HG02981 (cell line): ENCODE data around the gene PER1.
"Not testable (repeated sequence)": the region's sequence is repeated elsewhere in the genome, so short reads cannot be mapped to it uniquely, and the experiment has no call there.

ENCODE experiments used
- ATAC-seq: cut with Tn5 transposase; IDR thresholded peaks from one replicate; pipeline ENCODE4 v1.9.1; 2021; ENCODE audit warnings: mild to moderate bottlenecking, moderate library complexity; ENCODE audit not compliant: unreplicated experiment

The PER1 gene

GRCh38 chr17:8152112-8152775 is at the start of gene PER1:
TSS of gene PER1 (minus strand) at chr17:8152404. CDS start at chr17:8150706, 1,698 bp downstream.
- no peak for ATAC-seq

DNA sequence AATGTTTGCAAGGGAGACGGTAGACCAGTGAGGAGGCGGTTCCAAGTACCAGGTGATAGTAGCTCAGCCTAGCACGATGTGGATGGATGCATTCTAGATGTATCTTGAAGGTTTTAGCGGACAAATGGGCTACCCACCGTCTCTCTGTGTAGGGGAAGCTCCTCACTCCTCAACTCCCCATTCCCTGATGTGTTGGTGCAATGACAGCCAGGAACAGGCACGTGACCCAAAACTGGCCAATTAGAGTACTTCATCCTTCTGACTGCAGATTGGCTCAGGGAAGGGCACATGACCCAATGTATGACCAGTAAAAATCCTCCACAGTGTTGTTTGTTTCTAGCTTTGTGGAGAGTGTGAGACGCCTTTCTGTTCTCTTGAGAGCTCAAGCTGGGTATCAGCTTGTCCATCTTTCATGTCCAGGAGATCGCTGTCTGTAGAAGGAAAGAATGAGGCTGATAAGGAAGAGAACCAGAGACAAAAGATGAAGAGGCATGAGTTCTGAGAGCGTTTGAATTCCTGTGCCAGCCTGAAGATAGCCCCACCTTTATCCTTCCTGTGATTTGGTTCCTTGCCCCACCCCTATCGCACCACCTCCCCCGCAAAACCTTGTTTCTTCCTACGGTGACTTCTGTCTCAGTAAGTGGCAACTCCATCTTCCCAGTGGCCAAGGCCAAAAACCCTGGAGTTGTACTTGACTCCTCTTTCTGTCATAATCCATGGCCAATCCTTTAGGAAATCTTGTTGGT is 40.0 kb upstream of the PER1 start:
- peak; percentile 31 for ATAC-seq

DNA sequence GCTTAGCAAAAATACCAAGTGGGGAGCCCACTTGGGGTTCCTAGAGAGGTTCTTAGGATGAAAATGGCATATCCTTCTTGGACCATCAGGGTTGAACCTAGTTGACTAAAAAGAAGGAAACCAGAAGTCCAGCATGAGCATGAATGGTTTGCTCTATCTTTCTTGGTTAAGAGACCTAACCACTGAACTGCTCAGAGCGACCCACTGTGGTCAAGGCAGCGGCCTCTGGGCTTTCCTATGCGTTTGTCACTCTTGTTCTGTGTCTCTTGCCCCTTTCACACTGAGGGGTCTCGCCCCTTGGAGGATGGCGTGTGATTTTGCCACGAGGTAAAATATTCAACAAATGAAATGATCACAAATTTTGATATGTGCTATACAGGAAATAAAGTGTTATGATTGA is 38.3 kb upstream of the PER1 start:
- ATAC-seq = no peak

GRCh38 chr17:8189711-8190477 is 37.7 kb upstream of the PER1 start, which contains the start of gene BORCS6:
TSS of gene BORCS6 (minus strand) at chr17:8190180. CDS start at chr17:8190140, 40 bp downstream.
- ATAC-seq = peak; percentile 46

DNA sequence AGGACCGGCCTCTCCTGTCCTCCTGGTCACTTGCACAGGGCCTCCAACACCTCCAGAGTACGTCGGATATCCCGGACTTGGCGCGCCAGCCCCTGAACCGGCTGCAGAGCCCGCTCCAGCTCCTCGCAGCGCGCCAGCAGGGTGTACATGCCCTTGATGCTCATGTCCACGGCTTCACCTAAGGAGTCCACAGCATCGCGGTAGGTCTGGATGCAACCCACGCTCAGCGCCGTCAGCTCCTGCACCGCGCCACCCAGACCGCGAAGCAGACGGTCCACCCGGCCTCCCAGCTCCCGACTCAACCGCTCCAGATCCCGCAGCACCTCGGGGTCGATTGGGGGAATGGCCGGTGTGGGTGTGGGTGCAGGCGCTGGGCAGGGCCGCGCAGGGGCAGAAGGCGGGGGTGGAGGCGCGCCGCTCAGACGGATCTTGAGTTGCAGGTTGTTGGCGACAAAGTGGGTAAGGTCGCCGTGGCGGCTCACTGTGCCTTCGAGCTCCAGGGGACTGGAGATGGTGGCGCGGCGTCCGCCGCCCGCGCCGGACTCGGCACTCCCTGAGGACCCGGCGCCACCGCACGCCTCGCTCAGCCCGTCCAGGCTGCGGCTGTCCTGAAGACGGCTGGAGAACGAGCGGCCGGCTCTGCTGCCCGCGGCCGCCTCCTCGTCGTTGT is 37.0 kb upstream of the PER1 start:
- no peak for ATAC-seq

- no peak for ATAC-seq
These were observed 36.1 kb upstream of the PER1 start for GRCh38 chr17:8188263-8188839.

DNA sequence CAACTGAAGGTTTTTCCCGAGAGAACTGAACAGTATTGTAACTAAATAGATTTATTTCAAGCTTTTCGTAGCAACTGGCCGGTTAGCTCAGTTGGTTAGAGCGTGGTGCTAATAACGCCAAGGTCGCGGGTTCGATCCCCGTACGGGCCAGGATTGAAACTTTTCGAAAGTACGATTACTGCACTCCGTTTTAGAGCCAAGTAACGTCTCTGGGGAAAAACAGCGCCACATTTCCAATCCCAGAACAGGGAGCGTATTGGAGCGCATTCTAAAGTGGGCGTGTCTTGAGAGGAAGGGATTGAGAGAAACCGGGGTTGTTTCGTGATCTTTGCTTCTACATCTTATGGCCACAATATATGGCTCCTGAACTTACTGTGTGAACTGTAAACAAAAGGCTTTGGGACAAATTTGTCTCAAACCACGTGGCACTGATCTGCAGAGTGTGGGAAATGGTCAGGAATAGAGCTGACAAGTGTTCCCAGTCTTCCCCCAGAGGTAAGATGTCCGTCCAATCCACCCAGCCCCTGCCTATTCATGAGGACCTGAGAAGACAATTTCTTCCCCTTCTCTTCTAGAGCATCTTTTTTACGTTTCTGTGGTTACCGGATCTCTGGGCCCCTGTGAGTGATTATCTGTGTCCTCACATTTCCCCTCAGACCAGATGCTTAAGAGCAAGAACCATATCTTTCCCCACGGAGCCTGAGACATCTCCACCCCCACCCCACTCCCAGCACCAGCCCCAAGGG is 35.5 kb upstream of the PER1 start:
- ATAC-seq = no peak

GRCh38 chr17:8186787-8187516 is 34.7 kb upstream of the PER1 start:
- ATAC-seq = no peak

- no peak for ATAC-seq
These were observed 34.2 kb upstream of the PER1 start for GRCh38 chr17:8186446-8186786.

GRCh38 chr17:8185582-8186445 is 33.6 kb upstream of the PER1 start:
- no peak for ATAC-seq

DNA sequence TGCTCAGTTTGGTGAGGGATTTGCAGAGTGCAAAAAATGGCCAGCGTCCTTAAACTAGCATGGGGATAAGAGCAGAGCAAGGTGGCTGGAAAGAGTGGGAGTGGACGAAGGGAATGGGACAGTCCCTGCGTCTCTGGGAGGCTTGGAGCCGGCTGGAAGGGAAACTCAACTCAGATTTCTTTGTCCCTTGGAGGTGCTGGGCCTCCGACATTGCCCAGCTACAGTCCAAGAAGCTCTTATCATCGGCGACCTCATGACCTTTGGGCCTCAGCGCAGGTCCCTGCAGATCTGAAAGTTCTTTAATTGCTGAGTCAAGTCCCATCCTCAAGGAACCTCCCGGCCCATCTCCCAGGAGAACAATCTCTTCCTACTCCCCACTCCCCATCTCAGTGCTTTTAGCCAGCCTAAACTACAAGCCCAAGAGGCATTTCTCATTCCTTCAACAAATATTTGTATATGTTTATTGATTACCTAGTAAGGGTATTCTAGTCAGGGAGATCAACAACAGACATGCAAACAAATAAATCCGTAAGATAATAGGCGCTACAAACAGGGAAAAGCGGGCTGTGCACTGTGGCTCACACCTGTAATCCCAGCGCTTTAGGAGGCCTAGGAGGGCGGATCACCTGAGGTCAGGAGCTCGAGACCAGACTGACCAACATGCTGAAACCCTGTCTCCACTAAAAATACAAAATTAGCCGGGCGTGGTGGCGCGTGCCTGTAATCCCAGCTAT is 25.0 kb upstream of the PER1 start:
- ATAC-seq = no peak

- ATAC-seq = no peak
These were observed 24.2 kb upstream of the PER1 start, which contains the start of gene TMEM107 for GRCh38 chr17:8176197-8176940. TSS of gene TMEM107 (minus strand) at chr17:8176380. CDS start at chr17:8176286, 94 bp downstream.

DNA sequence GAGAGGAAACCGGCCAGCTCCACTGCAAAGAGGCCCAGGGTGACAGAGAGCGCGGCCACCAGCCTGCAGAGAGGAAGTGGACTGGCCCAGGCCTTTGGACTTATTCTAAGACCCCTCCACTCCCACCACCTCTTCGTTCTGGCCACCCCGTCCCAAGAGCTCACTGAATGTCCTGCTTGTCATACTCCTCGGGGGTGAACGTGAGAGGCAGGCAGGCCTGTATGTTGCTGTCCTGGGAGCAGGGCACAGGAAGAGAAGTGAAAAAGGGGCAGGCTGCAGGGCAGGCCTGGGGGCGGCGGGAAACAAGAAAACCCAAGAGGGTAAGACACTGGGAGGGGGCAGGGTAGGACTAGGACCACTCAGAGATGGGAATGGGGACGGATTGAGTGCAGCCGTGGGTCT is 23.6 kb upstream of the PER1 start:
- ATAC-seq = no peak

DNA sequence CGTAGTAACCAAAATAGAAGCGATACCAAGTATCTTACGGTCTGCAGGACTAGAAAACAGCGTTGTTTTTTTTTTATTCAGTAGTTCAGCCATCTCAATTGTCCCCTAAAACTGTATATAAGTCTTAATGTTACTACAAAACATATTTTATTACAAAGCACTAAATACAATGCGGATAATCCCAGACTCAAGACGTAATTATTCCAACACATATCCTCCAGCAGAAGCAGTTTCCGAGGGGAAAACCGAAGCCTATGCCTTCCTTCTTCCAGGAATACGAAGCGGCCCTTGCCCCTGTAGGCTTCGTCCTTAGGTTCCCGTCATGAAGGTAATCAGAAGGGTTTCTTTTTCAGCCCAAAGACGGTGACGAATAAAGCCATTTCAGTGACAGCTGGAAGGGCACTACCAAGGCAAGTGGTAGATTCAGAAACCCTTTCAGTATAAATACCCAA is 21.7 kb upstream of the PER1 start:
- no peak for ATAC-seq

DNA sequence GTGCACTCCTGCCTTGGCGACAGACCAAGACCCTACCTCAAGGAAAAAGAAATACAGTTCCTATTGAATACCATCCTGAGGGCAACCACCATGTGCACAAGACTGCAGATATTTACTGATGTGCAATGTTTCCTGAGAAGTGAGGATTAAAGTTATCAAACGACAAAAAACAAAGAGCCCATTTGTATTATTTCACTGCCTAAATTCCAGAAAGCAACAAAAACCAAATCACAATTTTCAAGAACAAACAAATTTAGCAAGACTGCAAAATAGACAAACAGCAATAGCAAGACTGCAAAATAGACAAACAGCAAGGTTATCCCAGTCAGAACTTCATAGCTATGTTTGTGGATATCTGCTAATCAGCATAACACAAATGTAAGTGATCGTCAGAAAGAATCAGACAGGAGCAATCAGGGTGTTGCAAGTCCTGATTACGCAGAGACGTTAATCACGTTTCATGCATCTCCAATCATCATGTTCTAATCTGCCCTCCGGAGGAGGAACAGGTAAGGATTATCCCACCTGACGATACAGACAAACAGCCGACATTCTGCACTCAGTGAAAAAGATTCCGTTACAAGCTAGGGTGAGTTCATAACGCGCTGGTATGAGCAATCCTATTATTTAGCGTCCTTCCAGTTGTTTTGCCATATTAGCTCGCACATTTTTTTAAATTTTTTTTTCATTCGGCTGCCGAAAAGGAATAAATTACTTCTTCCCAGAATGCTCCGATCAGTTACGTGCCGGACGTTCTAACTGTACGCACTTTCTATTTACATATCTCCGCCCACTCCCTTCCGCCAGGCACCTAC is 21.1 kb upstream of the PER1 start:
- peak; percentile 65 for ATAC-seq

DNA sequence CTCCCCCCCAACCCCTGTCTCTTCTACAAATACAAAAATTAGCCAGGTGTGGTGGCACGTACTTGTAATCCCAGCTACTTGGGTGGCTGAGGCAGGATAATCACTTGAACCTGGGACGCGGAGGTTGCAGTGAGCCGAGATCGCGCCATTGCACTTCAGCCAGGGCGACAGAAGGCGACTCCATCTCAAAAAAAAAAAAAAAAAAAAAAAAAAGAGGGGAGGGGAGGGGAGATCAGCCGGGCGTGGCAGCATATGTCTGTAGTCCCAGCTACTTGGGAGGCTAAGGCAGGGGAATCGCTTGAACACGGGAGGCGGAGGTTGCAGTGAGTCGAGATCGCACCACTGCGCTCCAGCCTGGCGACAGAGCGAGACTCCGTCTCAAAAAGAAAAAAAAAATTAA is 18.0 kb upstream of the PER1 start:
- not testable (repeated sequence) for ATAC-seq
